NT2/D1 (cell line): ENCODE data around the gene AKR1D1.

Experiments
- SUZ12 ChIP-seq: IDR thresholded peaks from 2 replicates; pipeline ENCODE4 v1.6.1; 2011; ENCODE audit not compliant: insufficient read length, insufficient read depth; ENCODE audit errors: extremely low read depth
- ZNF274 ChIP-seq: IDR thresholded peaks from 2 replicates; pipeline ENCODE4 v1.6.1; 2011; ENCODE audit warnings: mild to moderate bottlenecking, low read depth, low read length

- TF ChIP-seq SUZ12 (no peak), ZNF274 (no peak)
These were observed 9.3 kb upstream of the AKR1D1 start for GRCh38 chr7:138066954-138067394.
